Activated naive CD8-positive, alpha-beta T cell treated with anti-CD3 and anti-CD28 coated beads, Interleukin-2, amount 10 ng/mL, durations not matched to agents 7 days and 5 days (primary cell): ENCODE data around the gene RABGGTB. TPM values are rescaled to one million over a fixed set of nuclear protein-coding genes. Genes with fewer than 3 reads are reported as not detected.
"Not testable (repeated sequence)": the region's sequence is repeated elsewhere in the genome, so short reads cannot be mapped to it uniquely, and the experiment has no call there.

ENCODE experiments used
- ATAC-seq: fragments of 150-1000 bp; cut with Tn5 transposase; one replicate; pipeline ENCODE4 v1.10.0; 2021; ENCODE audit warnings: low read depth, moderate library complexity
- POLR2A ChIA-PET: fragments of 350-600 bp; sonication (Branson Sonifier 250); formaldehyde crosslinking; loops from one replicate; lab custom pipeline; 2021; ENCODE audit warnings: antibody characterized with exemption; lab: Charles Lee
- DNase-seq: peaks from one replicate; pipeline ENCODE4 v3.0.0; 2021
- H3K27ac Mint-ChIP-seq: one replicate; pipeline ENCODE4 v1.8.0; 2022; ENCODE audit warnings: mild to moderate bottlenecking, mixed read lengths
- H3K27me3 Mint-ChIP-seq: one replicate; pipeline ENCODE4 v1.8.0; 2022; ENCODE audit warnings: mild to moderate bottlenecking, moderate library complexity, mixed read lengths
- H3K36me3 Mint-ChIP-seq: one replicate; pipeline ENCODE4 v1.8.0; 2021; ENCODE audit warnings: mild to moderate bottlenecking, mixed read lengths
- H3K4me1 Mint-ChIP-seq: one replicate; pipeline ENCODE4 v1.8.0; 2021; ENCODE audit warnings: mixed read lengths
- H3K4me3 Mint-ChIP-seq: one replicate; pipeline ENCODE4 v1.8.0; 2022; ENCODE audit warnings: mild to moderate bottlenecking, moderate library complexity, mixed read lengths
- H3K9me3 Mint-ChIP-seq: one replicate; pipeline ENCODE4 v1.8.0; 2021; ENCODE audit warnings: mixed read lengths
- total RNA-seq, 2 experiments: library from RNA; stranded (reverse); gene quantifications; one replicate each; pipeline ENCODE4 v1.2.3, GENCODE V29; 2021

RABGGTB gene
- total RNA-seq, 2 experiments from 2014 or later, result 86.0 to 93.9 TPM

- POLR2A ChIA-PET, H3K4me3 Mint-ChIP-seq: not testable (repeated sequence)
These were observed 15.4 kb downstream of the RABGGTB start for GRCh38 chr1:75801480-75801879.

GRCh38 chr1:75808921-75809320 is 22.9 kb downstream of the RABGGTB start:
- Mint-ChIP-seq H3K27ac (no peak overlapping the region), H3K4me3 (no peak overlapping the region), H3K9me3 (no peaks in the 10 kb centered on the region), H3K36me3 (no peaks in the 10 kb centered on the region), H3K4me1 (no peaks in the 10 kb centered on the region), H3K27me3 (no peaks in the 10 kb centered on the region)
- DNase-seq, result no peak
- POLR2A ChIA-PET, result no interaction called here
- ATAC-seq, result no peak

More at GRCh38 chr1:75801480-75801879, 15.4 kb downstream of the RABGGTB start:
- ATAC-seq, H3K36me3 Mint-ChIP-seq, H3K9me3 Mint-ChIP-seq, H3K4me1 Mint-ChIP-seq, H3K27me3 Mint-ChIP-seq, DNase-seq, H3K27ac Mint-ChIP-seq: not testable (repeated sequence)

GRCh38 chr1:75810113-75810512 is 24.1 kb downstream of the RABGGTB start:
- ATAC-seq, H3K36me3 Mint-ChIP-seq, H3K4me1 Mint-ChIP-seq, H3K27ac Mint-ChIP-seq, H3K9me3 Mint-ChIP-seq, POLR2A ChIA-PET, H3K27me3 Mint-ChIP-seq, DNase-seq, H3K4me3 Mint-ChIP-seq: not testable (repeated sequence)

- Mint-ChIP-seq H3K4me3 (no peak overlapping the region), H3K27ac (no peak overlapping the region), H3K4me1 (no peaks in the 10 kb centered on the region), H3K36me3 (no peaks in the 10 kb centered on the region), H3K9me3 (no peaks in the 10 kb centered on the region), H3K27me3 (no peaks in the 10 kb centered on the region)
- DNase-seq (no peak), ATAC-seq (no peak)
- POLR2A ChIA-PET, result no interaction called here
These were observed 25.3 kb downstream of the RABGGTB start for GRCh38 chr1:75811211-75811981.

GRCh38 chr1:75812065-75812464 is 26.0 kb downstream of the RABGGTB start:
- no peak for DNase-seq
- Mint-ChIP-seq H3K9me3 (no peaks in the 10 kb centered on the region), H3K27ac (no peak overlapping the region), H3K36me3 (no peaks in the 10 kb centered on the region), H3K27me3 (no peaks in the 10 kb centered on the region), H3K4me1 (no peaks in the 10 kb centered on the region), H3K4me3 (no peak overlapping the region)
- POLR2A ChIA-PET, result no interaction called here
- ATAC-seq, result no peak

- H3K27me3 Mint-ChIP-seq, H3K27ac Mint-ChIP-seq, H3K4me3 Mint-ChIP-seq, ATAC-seq, DNase-seq, POLR2A ChIA-PET, H3K9me3 Mint-ChIP-seq, H3K4me1 Mint-ChIP-seq, H3K36me3 Mint-ChIP-seq: not testable (repeated sequence)
These were observed 37.5 kb downstream of the RABGGTB start for GRCh38 chr1:75823596-75823995.

GRCh38 chr1:75836528-75837100 is 50.6 kb downstream of the RABGGTB start:
- POLR2A ChIA-PET, result no interaction called here
- Mint-ChIP-seq H3K36me3 (no peaks in the 10 kb centered on the region), H3K27ac (no peak overlapping the region), H3K4me1 (peaks cover 4% of the 10 kb centered on the region), H3K4me3 (no peak overlapping the region), H3K27me3 (peaks cover 3% of the 10 kb centered on the region), H3K9me3 (peaks cover 20% of the 10 kb centered on the region)
- no peak for ATAC-seq
- DNase-seq, result no peak

- Mint-ChIP-seq H3K27ac (no peak overlapping the region), H3K4me3 (no peak overlapping the region), H3K36me3 (no peaks in the 10 kb centered on the region), H3K4me1 (peaks cover 4% of the 10 kb centered on the region), H3K9me3 (peaks cover 16% of the 10 kb centered on the region), H3K27me3 (no peaks in the 10 kb centered on the region)
- no peak for DNase-seq
- POLR2A ChIA-PET, result no interaction called here
- no peak for ATAC-seq
These were observed 52.0 kb downstream of the RABGGTB start for GRCh38 chr1:75838079-75838478.

GRCh38 chr1:75841421-75841820 is 55.4 kb downstream of the RABGGTB start:
- Mint-ChIP-seq H3K27ac (no peak overlapping the region), H3K4me3 (no peak overlapping the region), H3K36me3 (no peaks in the 10 kb centered on the region), H3K9me3 (peaks cover 10% of the 10 kb centered on the region), H3K27me3 (no peaks in the 10 kb centered on the region), H3K4me1 (peaks cover 4% of the 10 kb centered on the region)
- ATAC-seq, result no peak
- POLR2A ChIA-PET, result no interaction called here
- no peak for DNase-seq

Other genes with a start within 250 kb of the RABGGTB start
- gene SLC44A5, start 175.1 kb upstream of the RABGGTB start, total RNA-seq, result under 1 TPM; 0.79 to 0.89 TPM
- 10 to 100 TPM; 34.9 to 37.5 TPM for gene ACADM, start 61.5 kb upstream of the RABGGTB start, total RNA-seq
- gene MSH4, start 10.6 kb downstream of the RABGGTB start, total RNA-seq, result under 1 TPM; 0.40 to 0.67 TPM
- not detected for gene ASB17, start 146.1 kb downstream of the RABGGTB start, total RNA-seq